CD4-positive, alpha-beta T cell treated with Interleukin-15 for 1 hour (primary cell): ENCODE data around the gene APCS.

Source experiments
- DNase-seq: peaks from one replicate; pipeline ENCODE4 v3.0.0-alpha.2; 2020

APCS gene, protein sequence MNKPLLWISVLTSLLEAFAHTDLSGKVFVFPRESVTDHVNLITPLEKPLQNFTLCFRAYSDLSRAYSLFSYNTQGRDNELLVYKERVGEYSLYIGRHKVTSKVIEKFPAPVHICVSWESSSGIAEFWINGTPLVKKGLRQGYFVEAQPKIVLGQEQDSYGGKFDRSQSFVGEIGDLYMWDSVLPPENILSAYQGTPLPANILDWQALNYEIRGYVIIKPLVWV

DNA sequence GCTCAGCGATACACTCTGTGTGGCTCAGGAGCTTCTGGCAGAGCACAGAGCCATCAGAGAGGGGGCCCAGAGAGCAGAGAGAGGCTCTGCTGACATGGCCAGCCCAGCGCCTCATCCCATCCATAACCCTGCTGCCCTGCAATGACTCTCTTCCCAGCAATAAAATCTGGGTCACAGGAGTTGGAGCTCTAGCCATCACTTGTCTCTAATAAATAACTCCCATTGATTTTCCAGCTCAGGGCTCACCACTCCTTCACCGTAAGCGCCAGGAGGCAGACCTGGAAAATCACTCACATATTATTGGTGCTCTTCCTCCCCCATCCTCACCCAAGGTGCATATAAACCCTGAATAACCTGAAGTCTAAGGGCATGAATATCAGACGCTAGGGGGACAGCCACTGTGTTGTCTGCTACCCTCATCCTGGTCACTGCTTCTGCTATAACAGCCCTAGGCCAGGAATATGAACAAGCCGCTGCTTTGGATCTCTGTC, at the start of gene APCS:
TSS of gene APCS (plus strand) at position 366 of the 491 bp plus-strand sequence. CDS start at position 462, 96 bp downstream.
- no peak for DNase-seq

DNA sequence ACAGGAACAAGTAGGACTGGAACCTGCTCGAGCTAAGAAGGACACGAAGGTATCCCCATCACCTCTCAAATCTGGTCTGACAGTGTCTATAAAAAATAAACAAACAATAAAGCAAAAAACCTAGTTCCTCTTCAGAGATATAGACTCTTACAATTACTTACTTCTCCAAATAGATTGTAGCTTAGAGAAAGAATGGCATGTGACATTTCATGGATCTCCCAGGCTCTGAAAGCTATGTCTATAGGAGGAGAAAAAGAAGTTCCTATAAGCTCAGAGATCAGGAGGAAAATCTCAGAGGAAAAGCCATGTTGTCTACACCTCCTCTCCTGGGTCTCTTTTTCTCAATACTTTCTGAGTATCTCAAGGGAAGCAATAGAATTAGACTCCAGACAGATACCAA, 39.5 kb upstream of the APCS start:
- no peak for DNase-seq

DNA sequence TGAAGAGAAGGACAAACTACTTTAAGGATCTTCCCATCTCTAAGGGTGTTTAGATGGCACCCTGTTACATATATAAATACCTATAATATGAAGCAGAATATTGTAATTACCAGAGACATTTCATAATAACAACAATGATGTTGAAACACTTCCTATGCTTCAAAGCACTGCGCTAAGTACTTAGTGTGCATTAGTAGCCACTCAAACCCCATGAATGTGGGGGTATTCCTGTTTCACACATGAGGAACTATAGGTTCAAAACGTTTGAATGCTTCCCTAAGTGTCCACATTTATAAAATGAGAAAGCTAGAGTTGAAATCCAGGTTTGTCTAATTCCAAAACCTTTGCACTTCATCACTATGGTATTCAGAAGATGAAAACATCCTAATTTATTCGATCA, 33.4 kb upstream of the APCS start:
- no peak for DNase-seq

DNA sequence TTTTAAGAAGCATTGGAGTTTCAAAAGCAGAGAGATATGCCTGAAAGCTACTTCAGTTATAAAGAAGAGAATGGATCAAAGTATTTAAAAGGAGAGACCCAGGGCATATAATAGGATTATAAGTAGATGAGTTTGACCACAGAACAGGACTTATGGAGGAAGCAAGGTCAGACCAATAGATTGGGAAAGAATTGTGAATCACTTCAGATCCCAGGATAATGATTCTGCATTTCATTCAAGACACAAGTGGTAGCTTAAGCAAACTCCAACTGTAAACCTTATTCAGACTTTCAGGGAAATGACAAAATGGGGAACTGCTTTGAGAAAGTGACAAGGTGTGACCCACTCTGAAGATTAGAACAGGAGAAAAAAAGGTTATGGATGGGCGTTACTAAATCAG, 32.9 kb upstream of the APCS start:
- DNase-seq = no peak

DNA sequence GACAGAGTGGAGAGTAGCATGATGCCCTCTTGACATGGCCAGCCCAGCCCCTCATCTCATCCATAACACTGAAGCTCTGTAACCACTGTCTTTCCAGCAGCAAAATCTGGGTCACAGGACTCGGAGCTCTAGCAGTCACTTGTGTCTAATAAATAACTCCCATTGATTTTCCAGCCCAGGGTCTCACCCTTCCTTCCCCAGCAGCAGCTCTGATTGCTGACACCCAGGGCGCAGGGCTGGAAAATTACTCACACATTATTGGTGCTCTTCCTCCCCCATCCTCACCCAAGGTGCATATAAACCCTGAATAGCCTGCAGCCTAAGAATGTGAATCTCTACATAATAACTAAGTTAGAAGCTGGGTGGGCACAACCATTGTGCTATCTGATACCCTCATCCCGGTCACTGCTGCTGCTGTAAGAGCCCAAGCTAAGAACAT, 30.7 kb upstream of the APCS start:
- no peak for DNase-seq

DNA sequence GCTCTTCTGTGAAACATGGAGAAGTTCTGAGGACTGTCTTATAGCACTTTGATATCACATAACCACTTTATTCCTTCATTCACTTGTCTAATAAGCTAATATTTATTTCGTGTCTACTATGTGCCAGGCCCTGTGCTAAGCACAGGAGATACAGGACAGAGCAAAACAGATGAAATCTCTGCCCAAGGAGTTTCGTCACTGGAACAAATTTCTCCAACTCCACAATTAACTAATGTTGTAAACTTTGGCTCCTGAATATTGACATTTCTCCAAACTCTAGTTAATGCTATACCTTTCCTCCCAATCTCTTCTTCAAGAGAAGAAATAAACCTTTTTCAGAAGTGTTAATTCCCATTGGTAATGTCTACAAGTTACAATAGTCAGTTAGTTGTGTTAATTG, 27.0 kb upstream of the APCS start:
- no peak for DNase-seq

DNA sequence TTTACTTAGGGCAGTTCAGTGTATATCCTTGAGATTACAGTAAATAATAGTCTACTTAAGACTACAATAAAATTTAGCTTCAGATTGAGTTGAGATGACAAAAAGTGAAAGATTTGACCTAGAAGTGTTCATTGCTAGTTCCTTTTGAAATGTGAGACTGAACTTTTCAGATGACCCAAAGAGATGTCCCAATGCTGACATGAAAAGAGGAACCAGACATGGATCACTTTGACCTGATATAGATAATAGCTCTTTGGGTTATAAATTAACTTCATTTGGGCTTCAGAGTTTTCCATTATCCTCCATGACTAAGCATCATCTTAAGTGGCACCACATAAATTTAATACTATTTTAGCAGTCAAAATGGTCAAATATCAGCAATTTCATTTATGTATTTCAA, 26.1 kb upstream of the APCS start:
- no peak for DNase-seq

DNA sequence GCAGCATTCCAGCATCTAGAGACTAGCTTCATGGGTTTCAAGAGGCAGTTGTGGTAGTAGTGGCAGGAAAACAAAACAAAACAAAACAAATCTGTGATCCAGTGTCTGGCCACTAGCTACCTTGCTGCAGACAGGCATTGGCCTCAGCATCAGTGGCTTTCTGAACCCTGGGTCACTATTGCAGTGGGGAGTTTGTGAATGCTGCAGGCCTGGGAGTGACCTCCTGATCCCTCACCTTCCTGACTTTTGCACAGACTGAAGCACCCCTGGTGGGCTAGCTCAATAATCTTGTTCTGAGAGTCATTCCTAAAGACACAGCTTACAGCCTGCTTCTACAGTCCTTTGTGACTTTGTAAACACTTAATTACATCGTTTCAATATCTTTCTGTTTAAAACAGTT, 24.9 kb upstream of the APCS start:
- DNase-seq = no peak

DNA sequence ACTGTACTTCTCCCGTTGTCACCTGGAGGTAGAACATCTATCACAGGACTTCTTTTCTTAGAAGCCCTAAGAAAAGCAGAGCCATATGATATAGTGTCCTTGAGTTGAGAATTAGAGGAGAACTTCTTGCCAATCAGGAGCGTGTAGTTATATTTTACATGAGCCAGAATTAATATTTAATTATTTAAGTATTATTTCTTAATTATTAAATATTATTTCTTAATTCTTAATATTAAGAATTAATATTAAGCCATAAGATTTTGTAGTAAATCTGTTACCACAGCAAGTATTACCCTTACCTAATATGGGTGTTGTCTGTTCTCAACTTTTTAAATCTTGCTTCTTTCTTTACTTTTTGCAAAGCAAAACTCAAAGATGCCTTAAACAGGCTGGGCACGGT, 10.2 kb upstream of the APCS start:
- DNase-seq = no peak

DNA sequence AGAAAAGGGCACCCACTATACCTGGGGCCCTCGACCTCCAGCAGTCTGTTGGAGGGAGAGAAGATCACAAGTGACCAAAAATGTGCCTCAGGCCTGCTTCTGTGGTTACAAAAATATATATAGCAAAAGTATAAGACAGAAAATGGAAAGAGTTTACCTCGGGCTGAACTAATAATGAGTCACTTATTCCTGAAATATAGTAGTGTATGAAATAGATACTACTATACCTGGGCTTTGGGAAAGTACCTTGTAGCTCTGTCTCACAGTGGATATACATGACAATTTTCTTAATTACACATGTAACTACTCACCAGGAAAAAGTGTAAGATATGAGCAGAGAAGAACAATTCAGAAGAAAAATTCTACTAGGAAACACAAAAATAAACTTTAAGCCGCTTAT, 7.3 kb upstream of the APCS start:
- DNase-seq = no peak

DNA sequence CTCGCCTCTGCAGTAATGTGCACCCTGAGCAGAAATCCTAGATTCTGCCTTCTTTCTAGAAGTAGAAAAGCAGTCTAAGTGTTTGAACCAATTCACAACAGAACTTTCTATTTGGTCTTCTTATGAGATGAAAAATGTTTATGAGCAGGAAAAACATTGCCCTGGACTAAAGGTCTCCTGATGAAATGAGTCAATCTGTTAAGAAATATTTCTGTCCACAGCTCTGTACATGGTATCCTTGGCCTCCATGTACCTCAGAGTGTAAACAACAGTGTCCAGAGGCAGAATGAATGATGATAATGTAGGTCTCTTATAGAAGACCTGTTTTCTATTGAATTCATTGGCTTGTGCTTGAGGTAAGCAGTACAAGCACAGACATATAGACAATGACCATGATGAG, 6.2 kb upstream of the APCS start:
- no peak for DNase-seq

DNA sequence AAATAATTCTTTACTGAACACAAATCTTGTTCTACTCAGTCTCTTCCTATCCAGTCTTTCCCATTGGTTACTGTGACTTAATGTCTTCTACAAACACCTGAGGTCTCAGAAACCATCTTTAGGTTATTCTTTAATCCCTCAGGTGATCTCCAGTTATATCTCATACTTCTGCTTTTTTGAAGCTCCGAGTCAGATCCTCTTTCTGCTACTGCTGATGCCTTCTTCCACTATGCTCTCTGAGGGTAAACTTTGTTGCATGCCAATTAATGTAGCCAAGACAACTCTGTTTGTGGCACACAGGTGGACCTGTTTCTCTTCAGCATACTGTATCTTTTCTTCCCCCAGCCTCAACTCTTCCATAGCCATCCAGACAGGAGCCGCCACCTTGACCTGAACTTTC, 3.1 kb upstream of the APCS start:
- no peak for DNase-seq

DNA sequence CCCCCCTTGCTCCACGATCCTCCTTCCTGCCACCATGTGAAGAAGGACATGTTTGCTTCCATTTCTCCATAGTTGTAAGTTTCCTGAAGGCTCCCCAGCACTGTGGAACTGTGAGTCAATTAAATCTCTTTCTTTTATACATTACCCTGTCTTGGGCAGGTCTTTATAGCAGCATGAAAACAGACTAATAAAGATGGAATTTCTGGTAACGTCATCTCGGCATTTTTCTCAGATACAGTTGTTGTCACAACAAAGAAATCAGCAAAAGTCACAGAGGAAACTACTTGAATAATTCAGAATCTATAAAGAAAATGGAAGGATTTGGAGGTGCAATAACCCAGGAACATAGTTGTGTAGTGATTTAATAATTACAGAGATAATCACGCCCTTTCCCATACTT, 4.4 kb downstream of the APCS start:
- DNase-seq = no peak

DNA sequence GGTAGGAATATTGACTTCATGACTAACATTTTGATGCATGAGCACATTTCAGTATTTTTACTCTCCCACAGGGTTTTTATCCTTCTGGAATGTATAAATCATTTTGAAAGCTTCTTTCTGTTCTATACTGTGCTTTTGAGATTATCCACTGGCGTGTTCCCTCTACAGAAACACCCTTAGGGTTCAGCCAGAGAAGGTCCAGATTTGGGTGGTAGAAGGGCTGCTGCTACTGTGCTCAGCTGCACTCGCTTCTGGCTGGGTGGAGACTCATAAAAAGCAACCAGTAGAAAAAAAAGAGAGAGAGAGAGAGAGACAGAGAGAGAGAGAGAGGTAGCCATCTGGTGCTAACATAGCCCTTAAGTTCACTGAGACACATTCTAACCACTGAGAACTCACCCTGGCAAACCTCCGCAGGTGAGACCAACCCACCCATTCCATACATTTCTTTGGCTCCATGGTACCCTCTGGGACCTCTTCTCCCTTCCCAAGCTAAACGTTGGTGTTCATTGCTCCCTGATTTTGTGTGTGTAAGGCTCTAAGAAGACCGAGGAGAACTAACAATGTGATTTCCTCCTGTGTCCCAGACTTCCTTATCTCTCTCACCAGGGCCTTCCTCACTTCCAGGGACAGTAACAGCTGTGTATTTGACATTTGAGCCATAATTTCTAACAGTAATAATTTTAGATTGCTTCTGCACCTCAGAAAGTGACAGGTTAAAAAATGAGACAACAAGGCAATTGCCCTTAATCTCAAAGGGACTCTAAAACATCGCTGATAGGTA, 7.2 kb downstream of the APCS start:
- no peak for DNase-seq

DNA sequence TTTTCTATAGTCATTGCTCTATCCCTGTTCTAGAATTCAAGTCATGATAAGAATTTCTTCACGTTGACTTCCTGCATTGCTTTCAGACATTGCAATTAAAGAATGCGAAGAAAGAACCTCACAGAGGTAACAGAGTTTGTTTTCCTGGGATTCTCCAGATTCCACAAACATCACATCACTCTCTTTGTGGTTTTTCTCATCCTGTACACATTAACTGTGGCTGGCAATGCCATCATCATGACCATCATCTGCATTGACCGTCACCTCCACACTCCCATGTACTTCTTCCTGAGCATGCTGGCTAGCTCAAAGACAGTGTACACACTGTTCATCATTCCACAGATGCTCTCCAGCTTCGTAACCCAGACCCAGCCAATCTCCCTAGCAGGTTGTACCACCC, 10.6 kb downstream of the APCS start:
- no peak for DNase-seq

DNA sequence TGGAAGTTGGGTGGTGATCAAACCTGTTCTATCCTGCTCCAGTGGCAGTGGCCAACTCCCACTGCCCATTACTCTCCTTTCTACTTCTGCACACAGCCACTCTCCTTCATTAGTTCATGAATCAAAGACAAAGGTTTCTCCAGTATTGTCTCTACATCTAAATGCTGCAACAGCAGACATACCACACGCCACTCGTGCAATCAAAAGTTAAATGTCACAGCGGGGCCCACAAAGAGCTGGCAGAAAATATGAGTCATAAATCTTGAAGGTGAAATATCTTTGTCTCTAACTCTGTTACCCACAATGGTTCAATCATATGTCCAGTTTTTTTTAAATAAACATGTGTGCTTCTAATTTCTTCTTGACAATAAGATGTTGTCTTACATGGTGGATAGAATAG, 13.3 kb downstream of the APCS start:
- no peak for DNase-seq

DNA sequence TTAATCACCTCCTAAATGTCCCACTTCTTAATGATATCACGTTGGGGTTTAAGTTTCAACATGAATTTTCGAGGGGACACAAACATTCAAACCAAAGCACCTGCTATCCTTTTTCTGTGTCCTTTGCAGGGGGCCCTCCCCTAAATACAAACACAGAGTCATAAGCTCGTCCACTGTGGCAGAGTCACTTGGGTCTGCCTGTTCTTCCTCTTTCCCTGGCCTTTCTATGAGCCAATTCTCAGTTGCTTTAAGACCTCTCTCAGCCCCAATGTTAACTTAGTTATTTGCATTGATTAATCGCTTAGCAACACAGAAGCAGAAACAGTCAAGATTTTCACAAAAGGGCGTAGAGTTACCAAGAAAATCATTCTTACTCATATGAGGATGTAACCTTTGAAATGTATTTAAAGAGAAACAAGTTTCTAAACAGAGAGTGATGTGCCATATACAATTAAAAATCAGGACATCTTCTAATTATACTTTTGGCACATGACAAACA, 14.9 kb downstream of the APCS start:
- no peak for DNase-seq

DNA sequence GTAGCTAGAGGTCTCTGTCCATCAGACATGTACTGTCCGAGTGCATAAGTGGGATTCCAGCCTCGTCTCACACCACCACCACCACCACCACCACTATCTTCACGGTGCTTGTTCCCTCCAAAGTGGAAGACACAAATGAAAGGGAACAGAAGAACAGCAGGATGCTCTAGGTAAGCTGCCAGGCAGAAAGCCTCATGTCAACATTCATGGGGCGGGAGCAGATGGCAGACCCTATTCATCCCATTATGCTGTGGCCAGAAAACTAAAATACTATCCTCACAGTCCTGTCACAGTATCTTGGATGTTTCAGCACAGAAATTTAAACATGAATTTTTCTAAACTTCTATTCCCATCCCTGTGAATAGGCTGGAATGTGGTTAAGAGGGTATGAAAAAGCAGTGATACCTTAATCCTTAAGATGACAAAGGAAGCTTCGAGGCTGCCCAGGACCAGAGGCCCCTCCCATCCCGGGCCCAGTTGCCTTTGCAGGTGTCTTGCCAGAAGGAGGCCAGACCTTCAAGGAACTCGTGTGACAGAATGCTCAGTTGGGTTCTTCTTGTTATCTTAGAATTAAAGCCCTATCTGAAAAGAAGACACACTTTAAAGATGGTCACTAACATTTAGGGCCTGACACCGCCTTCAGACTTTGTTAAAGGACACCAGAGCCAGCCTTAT, 24.7 kb downstream of the APCS start:
- no peak for DNase-seq

DNA sequence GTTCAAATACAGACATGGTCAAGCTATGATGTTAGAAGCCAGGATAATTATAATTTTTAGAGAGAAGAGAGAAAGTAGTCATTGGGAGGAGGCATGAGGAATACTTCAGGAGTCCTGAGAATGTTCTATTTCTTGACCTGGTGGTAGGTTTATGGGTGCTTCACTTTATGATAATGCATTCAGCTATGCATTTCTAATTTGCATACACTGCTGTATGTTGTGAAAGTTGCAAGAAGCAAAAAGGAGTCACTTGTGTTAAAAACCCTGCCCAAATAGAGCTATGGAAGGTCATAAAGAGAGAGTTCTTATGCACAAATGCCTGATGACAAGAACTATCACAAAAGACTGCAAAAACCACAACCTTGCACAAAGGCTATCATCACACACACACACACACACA, 45.3 kb downstream of the APCS start:
- no peak for DNase-seq
